GM12874 (cell line): ENCODE measurements around the gene STIP1.

Experiments
- CTCF ChIP-seq: IDR thresholded peaks from 2 replicates; pipeline ENCODE4 v1.5.1; 2011; ENCODE audit warnings: low read depth, mild to moderate bottlenecking, control low read depth, low read length, moderate library complexity; ENCODE audit not compliant: insufficient read depth

Gene STIP1

GRCh38 chr11:64244966-64245365 is 59.0 kb downstream of the STIP1 start:
- no peak for TF ChIP-seq CTCF

GRCh38 chr11:64245401-64245796 is 59.4 kb downstream of the STIP1 start:
- TF ChIP-seq CTCF: no peak

DNA sequence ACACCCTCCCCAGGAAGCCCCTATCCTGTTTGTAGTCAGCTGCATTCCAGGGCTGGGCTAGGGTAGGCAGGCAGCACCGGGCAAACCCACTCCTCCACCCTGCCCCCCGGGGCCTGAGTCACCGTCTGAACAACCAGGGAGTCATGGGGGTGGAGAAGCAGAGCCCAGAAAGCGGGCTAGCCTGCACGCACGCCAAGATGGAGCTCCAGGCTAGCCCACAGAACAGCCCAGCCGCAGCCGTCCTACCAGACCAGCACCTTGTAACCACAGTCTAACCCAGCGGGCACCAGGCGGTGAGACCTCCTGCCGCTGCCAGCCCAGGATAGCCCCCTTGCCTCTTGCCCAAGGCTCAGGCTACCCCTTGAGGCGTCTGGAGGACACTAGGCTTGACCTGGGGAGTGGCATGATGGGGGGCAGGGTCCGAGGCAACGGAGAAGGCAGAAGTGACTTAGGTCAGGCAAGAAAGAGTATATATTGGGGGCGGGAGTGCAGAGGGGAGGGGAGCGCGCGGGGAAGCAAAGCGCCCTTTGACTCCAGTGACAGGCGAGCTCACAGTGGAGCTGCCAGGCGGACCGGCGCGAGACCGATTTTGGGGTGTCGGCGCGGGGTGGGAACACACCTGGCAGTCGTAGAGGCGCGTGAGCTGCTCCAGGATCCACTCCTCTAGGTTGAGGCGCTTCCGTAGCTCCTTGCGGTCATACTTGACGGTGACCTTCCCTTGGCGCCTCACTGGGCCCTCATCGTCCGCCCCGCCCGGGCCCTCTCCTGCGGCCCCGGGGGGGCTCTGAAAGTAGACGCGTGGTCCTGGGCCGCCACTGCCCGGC is 60.0 kb downstream of the STIP1 start:
- TF ChIP-seq CTCF: no peak

GRCh38 chr11:64246871-64247728 is 61.1 kb downstream of the STIP1 start, which contains the start of gene PPP1R14B:
Gene PPP1R14B, minus strand, starts transcription at chr11:64246943. Its CDS starts 270 bp downstream, at chr11:64246673.
- TF ChIP-seq CTCF: no peak

- no peak for TF ChIP-seq CTCF
Measured at GRCh38 chr11:64247729-64248531, 62.0 kb downstream of the STIP1 start.

- no peak for TF ChIP-seq CTCF
Measured at GRCh38 chr11:64248578-64248977, 62.6 kb downstream of the STIP1 start.
